Lower leg skin (tissue), 4 donors: ENCODE results near the gene PPP3R1. TPM values are rescaled to one million over a fixed set of nuclear protein-coding genes. Genes with fewer than 3 reads are reported as not detected.

ENCODE experiments used
- DNase-seq, 2 donors: peaks; one replicate each; pipeline ENCODE4 v3.0.0-alpha.2; 2019; ENCODE audit warnings: low spot score in 2 of 2
- H3K4me3 ChIP-seq: fragments of 200-600 bp; sonication (generic); 2 replicates; pipeline ENCODE4 v1.5.1; 2017; ENCODE audit warnings: mild to moderate bottlenecking, low read depth; ENCODE audit not compliant: poor library complexity, severe bottlenecking
- CTCF ChIP-seq, 3 donors: fragments of 450-650 bp; IDR thresholded peaks; one replicate each; pipeline ENCODE4 v1.5.1; 2016; ENCODE audit warnings: antibody characterized with exemption in 3 of 3, mild to moderate bottlenecking in 3 of 3, moderate library complexity in 2 of 3
- POLR2A ChIP-seq, 2 donors: fragments of 450-650 bp; IDR thresholded peaks; one replicate each; pipeline ENCODE4 v1.6.1; 2016 to 2017; ENCODE audit warnings: antibody characterized with exemption in 2 of 2, mild to moderate bottlenecking in 1 of 2, moderate library complexity in 1 of 2
- WGBS, 2 donors: methylation state at CpG; one replicate each; pipeline ENCODE4 v1.1.5; 2018; 5-methylcytosine and 5-hydroxymethylcytosine counted together
- intact Hi-C: fragments of 100-400 bp; cut with DNase I; formaldehyde crosslinking; loops from one replicate; pipeline ENCODE4 v1.15.0; 2023; ENCODE audit warnings: low total_unique reads
- total RNA-seq, 4 donors: library from RNA; depleted of rRNA; stranded (reverse); fragments of >200 nt; gene quantifications; one replicate each; pipeline ENCODE4 v1.1.0, GENCODE V29; 2016

The PPP3R1 gene
- total RNA-seq, 4 donors from 2014 or later: 31.0 to 42.4 (median 34.7) TPM

- TF ChIP-seq CTCF (IDR thresholded peaks at IDR 0.05): no peak
- no peak for TF ChIP-seq POLR2A (IDR thresholded peaks at IDR 0.05)
- peak overlapping the region; percentile 87 for H3K4me3 ChIP-seq
- intact Hi-C loops: no loop called here
- WGBS, 2 donors: 5% methylated on average over 3 of the region's 3 CpGs
- DNase-seq: no peak
Measured at GRCh38 chr2:68156419-68156818, 95.9 kb downstream of the PPP3R1 start.

- intact Hi-C loops: no loop called here
- TF ChIP-seq CTCF (IDR thresholded peaks at IDR 0.05) (no peak), POLR2A (IDR thresholded peaks at IDR 0.05) (no peak)
- WGBS, 2 donors: 94 to 96% methylated on average over 7 of the region's 7 CpGs
- DNase-seq: no peak
- H3K4me3 ChIP-seq: no peak overlapping the region
Measured at GRCh38 chr2:68155618-68156017, 96.7 kb downstream of the PPP3R1 start.

- no peak for DNase-seq
- TF ChIP-seq POLR2A (IDR thresholded peaks at IDR 0.05) (no peak), CTCF (IDR thresholded peaks at IDR 0.05) (no peak)
- WGBS, 2 donors: 61 to 62% methylated on average over 3 of the region's 3 CpGs
- H3K4me3 ChIP-seq: no peak overlapping the region
- intact Hi-C loops: no loop called here
Measured at GRCh38 chr2:68152681-68153347, 99.5 kb downstream of the PPP3R1 start.

- no peak for DNase-seq
- H3K4me3 ChIP-seq: no peak overlapping the region
- intact Hi-C loops: no loop called here
- TF ChIP-seq POLR2A (IDR thresholded peaks at IDR 0.05): no peak
- TF ChIP-seq CTCF (IDR thresholded peaks at IDR 0.05): no peak
Measured at GRCh38 chr2:68151037-68151436, 101.3 kb downstream of the PPP3R1 start.

GRCh38 chr2:68141875-68142274, 110.5 kb downstream of the PPP3R1 start:
- no peak for DNase-seq
- H3K4me3 ChIP-seq: no peak overlapping the region
- intact Hi-C loops: no loop called here
- 94 to 96% methylated on average over 2 of the region's 2 CpGs for WGBS, 2 donors
- TF ChIP-seq POLR2A (IDR thresholded peaks at IDR 0.05) (no peak), CTCF (IDR thresholded peaks at IDR 0.05) (no peak)
